ENCODE data around the gene CDK19. TPM values are rescaled to one million over a fixed set of nuclear protein-coding genes. Genes with fewer than 3 reads are reported as not detected.
A peak's percentile ranks its signal among the peaks of the same experiment; 100 is the strongest.

Gene CDK19
- polyA plus RNA-seq, 3 donors from 2014 or later: 1.7 to 5.2 (median 2.4) TPM

DNA sequence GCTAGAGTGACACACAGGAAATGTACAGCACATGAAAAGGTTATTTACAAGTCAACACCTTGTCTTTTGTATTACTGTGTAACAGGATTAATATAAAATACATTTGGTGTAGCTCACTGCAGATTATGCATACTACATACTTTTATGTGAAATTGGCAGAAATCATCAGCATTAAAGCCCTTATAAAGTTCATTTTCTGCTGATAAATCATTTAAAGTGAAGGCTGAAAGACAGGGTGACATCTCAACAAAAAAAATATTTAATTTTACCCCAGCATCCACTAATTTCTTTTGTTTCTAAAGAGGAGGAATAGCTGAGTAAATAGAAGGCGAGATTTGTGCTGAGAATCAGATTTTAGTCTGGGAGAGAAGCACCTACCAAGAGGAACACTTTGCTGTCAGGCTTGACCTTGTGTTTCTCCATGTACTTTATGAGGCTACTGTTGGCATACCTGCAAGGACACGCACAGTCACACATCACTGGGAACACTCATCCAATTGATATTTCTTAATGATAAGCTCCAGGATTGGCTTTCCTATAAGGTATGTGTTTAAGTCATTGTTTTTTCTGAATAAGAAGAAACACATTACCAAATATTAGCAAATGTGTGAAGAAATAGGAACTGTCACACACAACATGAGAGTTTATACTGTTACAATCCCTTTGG lies 192.2 kb downstream of the CDK19 start:
- Mint-ChIP-seq H3K27ac (no peak overlapping the region), H3K4me1 (peaks cover 0 to 2% of the 10 kb centered on the region in 2 donors), H3K9me3 (no peaks in the 10 kb centered on the region), H3K4me3 (no peak overlapping the region), H3K36me3 (peaks cover 15 to 43% (median 27%) of the 10 kb centered on the region in 3 donors), H3K27me3 (ENCODE audit: low read depth in 3 of 3) (no peaks in the 10 kb centered on the region)
- no peak for DNase-seq

- Mint-ChIP-seq H3K9me3 (no peaks in the 10 kb centered on the region), H3K27ac (no peak overlapping the region), H3K4me1 (peaks cover under 1 to 4% of the 10 kb centered on the region in 2 donors), H3K4me3 (no peak overlapping the region), H3K27me3 (ENCODE audit: low read depth in 3 of 3) (no peaks in the 10 kb centered on the region), H3K36me3 (peaks cover 10 to 44% (median 33%) of the 10 kb centered on the region in 3 donors)
- DNase-seq: no peak
Observed at GRCh38 chr6:110621061-110621460, 194.2 kb downstream of the CDK19 start.

DNA sequence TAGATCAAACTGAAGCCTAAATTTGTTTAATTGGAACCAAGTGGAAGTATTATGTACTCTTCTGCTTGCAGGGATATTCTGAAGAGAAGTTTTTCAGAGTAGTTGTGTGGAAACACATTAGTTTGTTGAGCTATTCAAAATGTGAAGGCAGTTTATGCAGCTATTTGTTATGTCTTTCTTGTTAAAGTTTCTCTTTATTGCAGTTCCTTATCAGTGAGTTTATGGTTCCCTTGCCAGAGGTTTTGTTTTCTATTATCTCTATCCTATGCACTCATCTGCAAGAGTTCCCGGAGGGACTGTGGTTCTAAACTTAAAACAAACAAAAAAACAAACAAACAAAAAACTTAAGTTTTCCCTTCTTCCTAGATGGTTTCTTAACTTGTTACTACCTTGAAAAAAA lies 195.2 kb downstream of the CDK19 start:
- Mint-ChIP-seq H3K36me3 (peaks cover 10 to 51% (median 38%) of the 10 kb centered on the region in 3 donors), H3K27ac (no peak overlapping the region)

GRCh38 chr6:110619275-110619908 lies 195.9 kb downstream of the CDK19 start:
- Mint-ChIP-seq H3K4me1 (peaks cover 10 to 15% of the 10 kb centered on the region in 2 donors), H3K4me3 (no peak overlapping the region), H3K9me3 (no peaks in the 10 kb centered on the region), H3K27ac (no peak overlapping the region), H3K27me3 (ENCODE audit: low read depth in 3 of 3) (no peaks in the 10 kb centered on the region), H3K36me3 (peaks cover 10 to 53% (median 36%) of the 10 kb centered on the region in 3 donors)
- no peak for DNase-seq

More for the DNA sequence above, 195.2 kb downstream of the CDK19 start:
- no peak for DNase-seq
- Mint-ChIP-seq H3K27me3 (ENCODE audit: low read depth in 3 of 3) (no peaks in the 10 kb centered on the region), H3K4me1 (peaks cover 8 to 9% of the 10 kb centered on the region in 2 donors), H3K4me3 (no peak overlapping the region), H3K9me3 (no peaks in the 10 kb centered on the region)

- Mint-ChIP-seq H3K9me3 (no peaks in the 10 kb centered on the region), H3K27ac (no peak overlapping the region), H3K4me3 (no peak overlapping the region)
Observed at GRCh38 chr6:110618591-110619267, 196.5 kb downstream of the CDK19 start.

DNA sequence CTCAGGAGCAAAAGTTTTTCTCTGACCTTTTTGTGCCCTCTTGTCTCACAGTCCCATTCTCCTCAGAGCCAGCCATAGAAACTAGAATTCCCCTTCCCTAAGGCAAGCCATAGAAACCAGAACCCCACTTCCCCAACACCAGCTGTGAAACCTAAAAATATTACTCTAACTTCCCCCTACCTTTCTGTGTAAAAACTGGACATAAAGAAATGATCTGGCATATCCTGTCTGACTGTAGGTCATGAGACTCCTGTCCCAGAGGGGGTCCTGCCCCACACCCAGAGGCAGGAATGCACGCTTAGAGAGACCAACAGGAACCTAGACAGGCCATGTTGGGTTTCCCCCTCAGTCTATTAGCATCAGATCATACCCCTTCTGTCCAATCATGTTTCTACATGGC lies 198.2 kb downstream of the CDK19 start:
- no peak overlapping the region for H3K4me3 Mint-ChIP-seq
- H3K4me1 Mint-ChIP-seq: peaks cover 12 to 19% of the 10 kb centered on the region in 2 donors
- no peak for DNase-seq
- H3K9me3 Mint-ChIP-seq: no peaks in the 10 kb centered on the region
- peaks cover 16 to 50% (median 33%) of the 10 kb centered on the region in 3 donors for H3K36me3 Mint-ChIP-seq
- H3K27me3 Mint-ChIP-seq (ENCODE audit: low read depth in 3 of 3): no peaks in the 10 kb centered on the region
- no peak overlapping the region for H3K27ac Mint-ChIP-seq

More at GRCh38 chr6:110618591-110619267, 196.5 kb downstream of the CDK19 start:
- Mint-ChIP-seq H3K27me3 (ENCODE audit: low read depth in 3 of 3) (no peaks in the 10 kb centered on the region), H3K4me1 (peaks cover 12 to 19% of the 10 kb centered on the region in 2 donors), H3K36me3 (peaks cover 14 to 60% (median 42%) of the 10 kb centered on the region in 3 donors)
- no peak for DNase-seq

DNA sequence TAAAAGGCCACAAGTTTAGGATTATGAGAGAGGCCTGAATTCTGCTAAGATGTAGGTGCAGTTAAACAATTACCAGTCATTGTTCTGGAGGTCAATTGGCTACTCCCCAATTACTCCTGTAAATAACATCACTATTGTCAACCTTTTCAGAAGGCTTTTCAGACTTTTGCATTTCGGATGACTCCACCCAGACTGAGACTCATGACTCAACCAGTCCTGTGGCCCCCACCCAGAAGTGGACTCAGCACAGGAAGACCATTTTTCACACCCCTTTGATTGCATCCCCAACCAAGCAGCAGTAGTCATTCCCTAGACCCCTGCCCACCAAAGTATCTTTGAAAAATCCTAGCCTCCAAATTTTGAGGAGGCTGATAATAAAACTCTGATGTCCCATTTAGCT lies 199.5 kb downstream of the CDK19 start:
- H3K27ac Mint-ChIP-seq: peak overlapping the region in 2 of 6 donors; percentile 18 to 46
- peaks cover 8 to 39% (median 22%) of the 10 kb centered on the region in 3 donors for H3K36me3 Mint-ChIP-seq
- peaks cover 12 to 19% of the 10 kb centered on the region in 2 donors for H3K4me1 Mint-ChIP-seq
- H3K4me3 Mint-ChIP-seq: no peak overlapping the region
- no peaks in the 10 kb centered on the region for H3K27me3 Mint-ChIP-seq (ENCODE audit: low read depth in 3 of 3)
- no peak for DNase-seq
- no peaks in the 10 kb centered on the region for H3K9me3 Mint-ChIP-seq

GRCh38 chr6:110614586-110614985 lies 200.7 kb downstream of the CDK19 start:
- DNase-seq: no peak
- peak overlapping the region in 2 of 6 donors; percentile 13 to 43 for H3K27ac Mint-ChIP-seq

GRCh38 chr6:110614106-110614505 lies 201.2 kb downstream of the CDK19 start:
- H3K36me3 Mint-ChIP-seq: peaks cover 8 to 31% (median 19%) of the 10 kb centered on the region in 3 donors

More at GRCh38 chr6:110614586-110614985, 200.7 kb downstream of the CDK19 start:
- no peaks in the 10 kb centered on the region for H3K27me3 Mint-ChIP-seq (ENCODE audit: low read depth in 3 of 3)
- peaks cover 12 to 19% of the 10 kb centered on the region in 2 donors for H3K4me1 Mint-ChIP-seq
- no peaks in the 10 kb centered on the region for H3K9me3 Mint-ChIP-seq
- no peak overlapping the region for H3K4me3 Mint-ChIP-seq
- peaks cover 8 to 33% (median 19%) of the 10 kb centered on the region in 3 donors for H3K36me3 Mint-ChIP-seq

DNA sequence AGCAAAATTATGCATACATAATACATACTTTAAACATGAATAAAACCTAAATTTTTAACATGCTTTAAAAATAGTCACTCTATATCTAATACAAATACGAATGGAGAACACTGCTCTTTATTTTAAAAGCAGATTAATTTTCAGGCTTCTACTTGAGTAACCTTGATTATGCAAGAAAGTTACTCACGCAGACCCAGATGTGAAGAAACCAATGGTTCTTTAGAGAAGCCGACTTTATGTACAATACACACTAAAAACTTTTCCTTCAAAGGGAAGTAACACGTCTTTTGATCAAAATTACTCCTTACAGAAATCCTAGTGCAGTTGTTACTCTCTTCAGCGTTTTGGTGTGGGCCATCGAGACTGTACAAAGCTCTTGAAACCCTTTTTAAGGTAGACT lies 201.9 kb downstream of the CDK19 start:
- DNase-seq: no peak
- Mint-ChIP-seq H3K9me3 (no peaks in the 10 kb centered on the region), H3K4me3 (no peak overlapping the region), H3K27ac (no peak overlapping the region), H3K27me3 (ENCODE audit: low read depth in 3 of 3) (no peaks in the 10 kb centered on the region), H3K4me1 (peaks cover 10 to 19% of the 10 kb centered on the region in 2 donors), H3K36me3 (peaks cover 8 to 26% (median 19%) of the 10 kb centered on the region in 3 donors)

More at GRCh38 chr6:110614106-110614505, 201.2 kb downstream of the CDK19 start:
- H3K4me1 Mint-ChIP-seq: peaks cover 12 to 19% of the 10 kb centered on the region in 2 donors
- H3K27me3 Mint-ChIP-seq (ENCODE audit: low read depth in 3 of 3): no peaks in the 10 kb centered on the region
- DNase-seq: no peak
- peak overlapping the region in 2 of 6 donors; percentile 13 to 43 for H3K27ac Mint-ChIP-seq
- H3K9me3 Mint-ChIP-seq: no peaks in the 10 kb centered on the region
- no peak overlapping the region for H3K4me3 Mint-ChIP-seq

- no peak for DNase-seq
- no peak overlapping the region for H3K27ac Mint-ChIP-seq
- H3K27me3 Mint-ChIP-seq (ENCODE audit: low read depth in 3 of 3): no peaks in the 10 kb centered on the region
Observed at GRCh38 chr6:110612298-110612697, 203.0 kb downstream of the CDK19 start.

GRCh38 chr6:110609101-110609500 lies 206.2 kb downstream of the CDK19 start:
- Mint-ChIP-seq H3K4me1 (peaks cover 0 to under 1% of the 10 kb centered on the region in 2 donors), H3K27me3 (ENCODE audit: low read depth in 3 of 3) (peaks cover 0 to 2% (median 0%) of the 10 kb centered on the region in 3 donors), H3K9me3 (no peaks in the 10 kb centered on the region), H3K4me3 (no peak overlapping the region), H3K27ac (peak overlapping the region in 2 of 6 donors; percentile 4 to 32), H3K36me3 (peaks cover 7 to 22% (median 13%) of the 10 kb centered on the region in 3 donors)
- DNase-seq: no peak

More at GRCh38 chr6:110612298-110612697, 203.0 kb downstream of the CDK19 start:
- Mint-ChIP-seq H3K36me3 (peaks cover 8 to 22% (median 19%) of the 10 kb centered on the region in 3 donors), H3K4me1 (peaks cover 9 to 19% of the 10 kb centered on the region in 2 donors), H3K9me3 (no peaks in the 10 kb centered on the region), H3K4me3 (no peak overlapping the region)

DNA sequence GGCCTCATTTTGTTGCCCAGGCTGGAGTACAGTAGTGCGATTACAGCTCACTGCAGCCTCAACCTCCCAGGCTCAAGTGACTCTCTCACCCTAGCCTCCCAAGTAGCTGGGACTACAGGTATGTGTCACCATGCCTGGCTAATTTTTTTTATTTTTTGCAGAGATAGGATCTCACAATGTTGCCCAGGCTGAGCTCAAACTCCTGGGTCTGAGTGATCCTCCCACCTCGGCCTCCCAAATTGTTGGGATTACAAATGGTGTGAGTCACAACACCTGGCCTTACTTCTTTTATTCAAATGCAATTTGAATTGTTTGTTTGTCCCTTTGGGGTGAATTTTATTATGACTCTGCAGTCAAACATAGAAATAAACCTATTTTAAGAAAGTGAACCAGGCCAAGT lies 207.1 kb downstream of the CDK19 start:
- Mint-ChIP-seq H3K36me3 (peaks cover 3 to 13% (median 13%) of the 10 kb centered on the region in 3 donors), H3K27ac (no peak overlapping the region), H3K4me1 (no peaks in the 10 kb centered on the region), H3K9me3 (no peaks in the 10 kb centered on the region), H3K27me3 (ENCODE audit: low read depth in 3 of 3) (peaks cover 0 to 2% (median 0%) of the 10 kb centered on the region in 3 donors), H3K4me3 (no peak overlapping the region)
- no peak for DNase-seq

Measured in immature natural killer cell (primary cell).